ENCODE data around the gene ZNF354C. TPM values are rescaled to one million over a fixed set of nuclear protein-coding genes. Genes with fewer than 3 reads are reported as not detected.

Gene ZNF354C
- total and polyA plus RNA-seq, 10 of the 15 experiments (the other 5 are each of a cell fraction or from before 2014, with no cell fraction given): 0.01 to 0.03 (median 0.02) TPM; not detected in 7

- DNase-seq (ENCODE audit: low read depth, low spot score) (no peak), FAIRE-seq (no peak), ATAC-seq (no peak)
- ChIA-PET POLR2A (no interaction called here), RAD21 (ENCODE audit: unreplicated experiment) (no interaction called here), SMC1A (ENCODE audit: uncharacterized antibody, unreplicated experiment) (no interaction called here), CTCF (no interaction called here)
- Histone ChIP-seq H3K4me1 (ENCODE audit: control insufficient read depth, insufficient read depth, low read length) (no peaks in the 10 kb centered on the region), H3K9me3 (replicated peaks; ENCODE audit: control insufficient read depth, insufficient read depth, low read length) (peaks cover 1% of the 10 kb centered on the region; the same call in 1 of the 3 replicates), H3K4me2 (ENCODE audit: control insufficient read depth, insufficient read depth) (no peak overlapping the region), H2AFZ (ENCODE audit: control insufficient read depth, low read depth, low read length) (no peak overlapping the region), H3K79me2 (ENCODE audit: control insufficient read depth, insufficient read depth, low read length) (no peaks in the 10 kb centered on the region), H3K9ac (ENCODE audit: control insufficient read depth, insufficient read depth, low read length) (no peak overlapping the region), H4K20me1 (ENCODE audit: control insufficient read depth, insufficient read depth) (no peaks in the 10 kb centered on the region), H3K27ac (ENCODE audit: control insufficient read depth, insufficient read depth) (no peak overlapping the region), H3K27me3 (replicated peaks in 1 of 2; ENCODE audit: control insufficient read depth in 2 of 2, insufficient read depth in 2 of 2, low read length in 1 of 2) (no peaks in the 10 kb centered on the region), H3K36me3 (ENCODE audit: control insufficient read depth in 2 of 2, insufficient read depth in 2 of 2, low read length in 1 of 2) (no peaks in the 10 kb centered on the region), H3K4me3 (no peak overlapping the region)
- WGBS (ENCODE audit: insufficient coverage, insufficient replicate concordance, low lambda C conversion rate, missing lambda C conversion rate): 57% methylated on average over 21 of the region's 21 CpGs
- in situ Hi-C loops (cut with MboI) (no loop called here), intact Hi-C loops (cut with micrococcal nuclease; ENCODE audit: unreplicated experiment) (no loop called here)
- no TSS peak for BruUV-seq (replicated peaks)
- TF ChIP-seq YY1 (IDR thresholded peaks at IDR 0.05; ENCODE audit: low read depth, low read length) (no peak), E2F4 (IDR thresholded peaks at IDR 0.05; ENCODE audit: low read depth, low read length) (no peak), KAT2A (conservative IDR thresholded peaks at IDR 0.05; ENCODE audit: control insufficient read depth, low read depth, low read length) (no peak), SUPT20H (IDR thresholded peaks at IDR 0.05; ENCODE audit: borderline replicate concordance, control insufficient read depth, low read depth, low read length) (no peak), RUNX3 (IDR thresholded peaks at IDR 0.05; ENCODE audit: low read length) (no peak), RFX5 (IDR thresholded peaks at IDR 0.05; ENCODE audit: low read depth, low read length) (no peak), IRF4 (IDR thresholded peaks at IDR 0.05; ENCODE audit: low read depth, low read length) (no peak), SMAD5 (IDR thresholded peaks at IDR 0.05; ENCODE audit: low read depth) (no peak)
These were observed 64.2 kb downstream of the ZNF354C start for GRCh38 chr5:179124273-179124852.
